ENCODE results near the gene SKA1.

Gene SKA1

DNA sequence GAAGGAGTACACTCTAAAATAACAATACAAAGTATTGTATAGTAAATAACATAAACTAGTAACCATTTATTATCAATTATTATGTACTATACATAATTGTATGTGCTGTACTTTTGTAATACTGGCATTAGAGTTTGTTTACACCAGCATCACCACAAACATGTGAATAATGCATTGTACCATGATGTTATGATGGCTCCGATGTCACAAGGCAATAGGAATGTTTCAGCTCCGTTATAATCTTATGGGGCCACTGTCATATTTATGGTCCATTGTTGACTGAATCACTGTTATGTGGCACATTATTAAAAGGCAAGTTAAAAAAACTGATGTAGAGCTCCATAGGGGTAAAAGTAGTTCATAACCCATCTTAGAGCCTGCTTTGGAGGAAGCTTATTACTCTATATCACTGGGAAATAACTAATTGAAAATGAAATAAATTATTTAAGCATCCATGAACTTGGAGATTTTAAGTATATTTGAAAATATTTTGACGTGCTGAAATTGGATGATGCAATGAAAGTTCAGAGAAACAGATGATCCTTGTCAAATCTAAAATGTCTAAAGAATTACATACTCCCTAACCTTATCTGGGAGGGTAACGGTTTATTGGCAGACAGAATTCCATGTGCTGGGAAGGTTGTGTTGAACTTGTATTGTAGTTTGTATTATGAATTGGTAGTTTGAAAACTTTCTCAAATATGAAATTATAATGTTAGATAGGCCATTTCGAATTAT lies 2.4 kb downstream of the SKA1 start:
- TF ChIP-seq, protein P1, sequence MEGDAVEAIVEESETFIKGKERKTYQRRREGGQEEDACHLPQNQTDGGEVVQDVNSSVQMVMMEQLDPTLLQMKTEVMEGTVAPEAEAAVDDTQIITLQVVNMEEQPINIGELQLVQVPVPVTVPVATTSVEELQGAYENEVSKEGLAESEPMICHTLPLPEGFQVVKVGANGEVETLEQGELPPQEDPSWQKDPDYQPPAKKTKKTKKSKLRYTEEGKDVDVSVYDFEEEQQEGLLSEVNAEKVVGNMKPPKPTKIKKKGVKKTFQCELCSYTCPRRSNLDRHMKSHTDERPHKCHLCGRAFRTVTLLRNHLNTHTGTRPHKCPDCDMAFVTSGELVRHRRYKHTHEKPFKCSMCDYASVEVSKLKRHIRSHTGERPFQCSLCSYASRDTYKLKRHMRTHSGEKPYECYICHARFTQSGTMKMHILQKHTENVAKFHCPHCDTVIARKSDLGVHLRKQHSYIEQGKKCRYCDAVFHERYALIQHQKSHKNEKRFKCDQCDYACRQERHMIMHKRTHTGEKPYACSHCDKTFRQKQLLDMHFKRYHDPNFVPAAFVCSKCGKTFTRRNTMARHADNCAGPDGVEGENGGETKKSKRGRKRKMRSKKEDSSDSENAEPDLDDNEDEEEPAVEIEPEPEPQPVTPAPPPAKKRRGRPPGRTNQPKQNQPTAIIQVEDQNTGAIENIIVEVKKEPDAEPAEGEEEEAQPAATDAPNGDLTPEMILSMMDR (IDR thresholded peaks at IDR 0.05; ENCODE audit: control extremely low read depth, extremely low read depth, low read depth, missing control alignments): no peak
- POLR2A ChIA-PET: no interaction called here
- CTCF ChIA-PET: interaction anchor here (1.0 to 6.1 kb wide), 2 partner anchors 21 to 210 kb away, joined by 3 to 35 read pairs; no protein-coding TSS in a partner anchor
- DNase-seq (ENCODE audit: extremely low spot score): no peak

DNA sequence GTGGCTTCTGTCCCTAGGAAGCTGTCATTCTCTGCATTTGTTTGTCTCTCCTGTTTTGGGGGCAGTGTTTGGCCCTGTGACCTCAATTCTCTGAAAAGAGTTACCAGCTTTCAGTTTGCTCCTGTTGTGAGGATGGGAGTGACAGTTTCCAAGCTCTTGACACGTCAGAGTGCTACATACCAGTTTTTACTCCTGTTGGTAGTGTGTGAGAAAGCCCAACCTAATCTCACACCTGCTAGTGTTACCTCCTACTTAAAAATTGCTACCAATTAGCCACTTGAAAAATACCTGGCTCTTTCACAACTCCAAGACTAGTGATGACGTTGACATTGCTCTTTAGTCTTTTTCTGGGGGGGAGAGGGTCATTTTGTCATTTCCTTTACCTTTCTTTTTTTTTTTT lies 14.1 kb downstream of the SKA1 start:
- CTCF ChIA-PET: interaction anchor here (1.1 to 2.3 kb wide), 7 partner anchors 9 to 171 kb away, joined by 3 to 15 read pairs (median 4); no protein-coding TSS in a partner anchor
- DNase-seq (ENCODE audit: extremely low spot score): no peak
- POLR2A ChIA-PET: no interaction called here
- TF ChIP-seq, protein P1 (IDR thresholded peaks at IDR 0.05; ENCODE audit: control extremely low read depth, extremely low read depth, low read depth, missing control alignments): no peak

DNA sequence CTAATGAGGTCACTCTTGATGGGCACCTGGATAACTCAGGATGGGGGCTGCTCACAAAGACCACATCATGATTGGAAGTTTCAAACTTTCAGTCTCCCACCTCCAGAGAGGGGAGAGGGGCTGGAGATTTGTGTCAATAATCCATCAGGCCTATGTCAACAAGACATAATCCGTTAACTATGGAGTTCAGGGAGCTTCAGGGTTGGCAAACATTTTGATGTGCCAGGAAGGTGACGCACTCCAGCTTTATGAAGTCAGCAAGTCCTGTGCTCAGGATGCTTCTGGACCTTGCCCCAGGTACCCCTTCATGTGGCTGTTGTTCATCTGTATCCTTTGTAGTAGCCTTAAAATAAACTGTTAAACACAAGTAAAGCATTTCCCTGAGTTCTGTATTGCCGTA lies 19.0 kb downstream of the SKA1 start:
- DNase-seq (ENCODE audit: extremely low spot score): no peak
- TF ChIP-seq, protein P1 (IDR thresholded peaks at IDR 0.05; ENCODE audit: control extremely low read depth, extremely low read depth, low read depth, missing control alignments): no peak
- ChIA-PET POLR2A (no interaction called here), CTCF (interaction anchor here (0.9 to 1.9 kb wide), 4 partner anchors 10 to 37 kb away, joined by 3 to 6 read pairs (median 4); no protein-coding TSS in a partner anchor)

DNA sequence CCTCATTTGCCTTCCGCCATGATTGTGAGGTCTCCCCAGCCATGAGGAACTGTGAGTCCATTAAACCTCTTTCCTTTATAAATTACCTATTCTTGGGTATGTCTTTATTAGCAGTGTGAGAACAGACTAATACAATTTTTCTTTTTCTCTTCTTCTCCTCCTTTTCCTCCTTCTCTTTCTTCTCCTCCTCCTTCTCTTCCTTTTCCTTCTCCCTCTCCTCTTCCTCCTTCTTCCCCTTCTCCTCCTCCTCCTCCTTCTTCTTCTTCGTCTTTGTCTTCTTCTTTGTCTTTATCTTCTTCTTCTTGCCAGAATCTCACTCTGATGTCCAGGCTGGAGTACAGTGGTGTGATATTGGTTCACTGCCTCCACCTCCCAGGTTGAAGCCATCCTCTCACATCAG lies 20.2 kb downstream of the SKA1 start:
- TF ChIP-seq, protein P1 (IDR thresholded peaks at IDR 0.05; ENCODE audit: control extremely low read depth, extremely low read depth, low read depth, missing control alignments): no peak
- ChIA-PET POLR2A (no interaction called here), CTCF (no interaction called here)
- DNase-seq (ENCODE audit: extremely low spot score): no peak

DNA sequence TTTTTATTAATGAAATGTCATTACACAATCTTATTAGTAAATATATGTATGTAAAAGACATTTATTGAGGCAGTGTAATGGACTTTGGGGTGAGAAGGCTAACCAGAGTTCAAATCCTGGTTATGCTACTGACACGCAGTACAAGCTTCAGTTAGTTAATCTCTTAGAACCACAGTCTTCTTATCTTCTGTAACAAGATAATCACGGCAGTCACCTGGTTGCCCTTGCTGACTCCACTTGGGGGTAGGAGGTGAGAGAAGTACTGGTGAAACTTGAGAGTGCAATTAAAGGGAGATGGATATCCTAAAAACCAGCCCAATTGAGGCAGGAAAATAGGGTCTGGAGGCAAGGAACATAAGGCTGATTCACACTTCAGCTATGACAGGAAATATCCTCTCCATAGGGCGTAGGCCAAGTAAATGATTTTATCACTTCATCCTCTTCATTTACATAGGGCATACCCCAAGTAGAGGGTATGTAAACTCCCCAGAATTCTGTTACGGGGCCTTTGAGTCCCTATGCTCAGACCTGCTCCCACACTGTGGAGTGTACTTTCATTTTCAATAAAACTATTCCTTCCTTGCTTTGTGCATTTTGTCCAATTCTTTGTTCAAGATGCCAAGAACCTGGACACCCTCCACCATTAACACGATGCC lies 21.3 kb downstream of the SKA1 start:
- CTCF ChIA-PET: no interaction called here
- no peak for DNase-seq (ENCODE audit: extremely low spot score)

DNA sequence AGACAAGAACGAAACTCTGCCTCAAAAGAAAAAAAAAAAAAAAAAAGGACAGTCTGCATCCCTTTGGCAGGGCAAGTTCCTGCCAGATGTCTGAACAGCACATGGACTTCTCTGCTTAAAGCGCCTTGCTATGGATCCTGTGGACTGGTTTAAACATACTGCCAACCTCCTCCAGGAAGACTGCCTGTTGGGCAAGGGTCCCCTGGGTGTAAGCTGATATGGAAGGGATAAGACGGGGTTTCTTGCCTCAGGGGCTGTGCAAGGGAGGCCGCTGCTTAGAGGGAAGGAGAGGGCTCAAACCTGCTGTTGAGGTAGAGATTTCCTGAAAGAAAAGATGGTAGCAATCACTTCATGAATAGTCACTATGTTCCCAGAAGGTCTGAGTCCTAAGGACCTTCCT lies 22.2 kb downstream of the SKA1 start:
- TF ChIP-seq, protein P1 (IDR thresholded peaks at IDR 0.05; ENCODE audit: control extremely low read depth, extremely low read depth, low read depth, missing control alignments): no peak

More for the DNA sequence above, 21.3 kb downstream of the SKA1 start:
- POLR2A ChIA-PET: interaction anchor here (0.7 kb wide), 1 partner anchor 32 kb away, joined by 9 read pairs; no protein-coding TSS in a partner anchor
- TF ChIP-seq, protein P1 (IDR thresholded peaks at IDR 0.05; ENCODE audit: control extremely low read depth, extremely low read depth, low read depth, missing control alignments): no peak

More for the DNA sequence above, 22.2 kb downstream of the SKA1 start:
- POLR2A ChIA-PET: interaction anchor here (0.7 kb wide), 1 partner anchor 31 kb away, joined by 9 read pairs; no protein-coding TSS in a partner anchor
- DNase-seq (ENCODE audit: extremely low spot score): no peak
- CTCF ChIA-PET: no interaction called here

Data from GM10248 (cell line).